SIG-M5 (cell line): Measurements from ENCODE around the gene LEMD1.
"Not testable (repeated sequence)": the region's sequence is repeated elsewhere in the genome, so short reads cannot be mapped to it uniquely, and the experiment has no call there.

ENCODE experiments used
- DNase-seq: peaks from one replicate; lab custom pipeline; 2025; lab: John Stamatoyannopoulos, UW

Gene LEMD1

DNA sequence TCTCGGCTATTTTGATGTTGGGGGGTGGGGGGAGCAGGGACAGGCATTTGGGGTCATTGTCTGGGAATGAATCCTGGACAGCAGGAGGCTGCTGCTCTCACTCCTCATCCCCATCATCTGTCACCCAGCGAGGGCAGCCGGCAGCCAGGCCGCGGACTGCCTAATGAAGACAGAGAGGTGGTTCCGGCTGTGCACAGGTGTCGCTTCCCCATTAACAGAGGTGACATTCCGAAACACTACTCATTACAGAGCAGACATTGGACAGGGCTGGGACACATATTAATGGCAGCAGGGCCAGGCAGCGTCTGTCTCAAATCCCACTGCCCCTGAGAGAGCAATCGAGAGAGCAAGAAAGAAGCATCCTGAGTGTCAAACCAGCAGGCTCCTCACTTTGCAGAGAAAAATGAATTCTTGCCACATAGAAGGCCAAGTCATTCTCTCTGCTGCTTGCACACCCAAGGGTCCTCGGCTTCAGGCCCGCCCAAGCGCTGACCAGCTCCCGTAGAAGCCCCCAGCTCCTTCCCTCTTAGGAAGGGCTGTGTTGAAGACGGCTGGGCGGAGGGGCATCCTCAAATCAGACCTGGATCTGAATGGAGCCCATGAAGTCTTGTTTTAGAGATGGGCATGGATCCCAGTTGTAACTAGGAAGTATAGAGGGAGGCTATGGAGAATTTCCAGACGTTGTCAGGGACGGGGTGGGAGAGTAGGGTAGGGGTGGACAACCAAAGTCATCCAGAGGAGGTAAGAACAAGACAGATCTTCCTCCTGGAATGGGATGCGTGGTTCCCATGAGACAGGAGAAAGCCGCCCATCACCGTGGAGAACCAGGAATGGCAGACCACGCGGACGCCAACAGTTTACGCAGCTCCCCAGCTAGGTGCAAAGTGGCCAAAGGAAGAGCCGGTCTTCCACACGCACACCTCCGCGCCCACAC lies 8.2 kb upstream of the LEMD1 start:
- no peak for DNase-seq

DNA sequence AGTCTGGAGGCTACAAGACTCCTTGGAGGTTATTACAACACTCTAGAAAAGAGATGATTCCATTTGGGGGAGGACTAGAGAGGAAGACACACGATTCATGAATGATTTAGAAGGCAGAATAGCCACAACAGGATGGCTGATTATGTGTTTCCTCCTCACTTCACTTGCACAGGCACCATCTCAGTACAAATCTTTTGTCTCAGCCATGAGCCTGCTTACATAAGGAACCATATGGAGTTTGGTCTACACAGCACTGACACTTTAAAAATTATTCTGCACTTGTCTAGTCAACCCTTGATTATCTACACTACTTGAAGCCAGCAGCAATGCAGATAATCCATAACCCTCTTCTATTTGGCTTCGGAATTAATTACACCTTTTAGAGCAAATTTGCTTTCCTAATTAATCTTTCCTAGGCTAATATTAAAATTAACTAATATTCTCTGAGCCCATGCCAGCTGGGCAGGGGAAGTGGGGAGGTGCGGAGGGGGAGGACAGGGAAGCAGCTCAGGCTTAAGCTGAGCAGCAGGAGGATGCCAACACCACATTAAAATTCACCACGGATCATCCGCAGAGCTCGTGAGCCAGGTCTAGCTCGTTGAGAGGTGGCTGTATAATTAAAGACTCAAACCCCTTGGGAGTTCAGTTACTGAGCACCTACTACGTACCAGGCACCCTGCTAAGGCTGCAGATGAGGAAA lies 3.2 kb upstream of the LEMD1 start:
- no peak for DNase-seq

DNA sequence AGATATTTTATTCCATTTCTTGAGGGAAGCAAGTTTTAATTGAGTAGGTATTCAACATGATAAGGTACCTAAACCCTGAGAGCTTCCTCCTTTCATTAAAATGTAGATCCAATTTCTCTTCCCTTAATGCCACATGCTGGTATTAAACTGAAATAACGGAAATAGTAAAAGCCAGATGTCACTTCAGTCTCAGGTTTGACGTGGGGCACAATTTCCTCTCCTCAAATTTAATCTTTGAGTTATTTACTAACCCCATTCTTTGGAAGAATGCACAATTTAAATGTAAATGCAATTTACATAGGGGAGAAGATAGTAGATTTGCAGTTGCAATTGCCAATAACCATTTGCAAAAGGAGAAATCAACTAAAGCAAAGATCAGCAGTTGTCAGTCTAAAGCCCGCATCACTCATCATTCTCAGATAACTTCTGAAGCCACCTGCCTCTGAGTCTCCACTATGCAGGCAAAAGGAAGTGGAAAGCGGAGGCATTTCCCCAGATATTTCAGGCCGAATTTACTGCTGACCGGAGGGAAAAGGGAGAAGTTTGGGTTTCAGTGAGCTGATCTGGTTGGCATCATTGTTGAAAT lies 2.1 kb upstream of the LEMD1 start:
- DNase-seq, result no peak

DNA sequence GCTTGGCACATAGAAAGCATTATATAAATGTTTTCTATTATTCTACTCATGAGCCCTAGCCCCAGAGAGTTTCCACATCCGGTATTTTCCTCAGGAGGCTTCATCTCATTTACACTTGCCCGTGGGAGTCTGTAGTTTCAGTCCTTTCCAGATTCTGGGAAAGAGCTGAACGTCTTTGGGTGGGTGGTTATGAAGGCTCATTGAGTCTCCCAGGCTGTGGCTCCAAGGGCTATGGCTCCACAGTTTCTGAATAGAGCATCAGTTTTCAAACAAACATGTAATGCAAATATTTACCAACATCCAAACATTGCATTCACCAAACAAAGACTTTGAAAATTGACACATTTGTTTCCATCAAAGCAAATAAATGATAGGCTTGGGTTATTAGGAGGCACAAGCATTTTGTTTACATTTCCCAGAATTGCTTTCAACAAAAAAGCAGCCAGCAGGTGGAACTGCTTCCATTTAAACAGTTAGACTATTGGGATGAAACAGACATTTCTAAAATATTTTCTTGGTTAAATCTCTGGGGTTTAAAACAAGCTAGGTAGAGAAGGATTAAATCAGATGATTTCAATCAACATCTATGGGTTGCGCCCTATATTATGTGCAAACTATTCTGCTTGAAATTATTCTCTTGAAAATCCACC lies 1.3 kb upstream of the LEMD1 start:
- no peak for DNase-seq

DNA sequence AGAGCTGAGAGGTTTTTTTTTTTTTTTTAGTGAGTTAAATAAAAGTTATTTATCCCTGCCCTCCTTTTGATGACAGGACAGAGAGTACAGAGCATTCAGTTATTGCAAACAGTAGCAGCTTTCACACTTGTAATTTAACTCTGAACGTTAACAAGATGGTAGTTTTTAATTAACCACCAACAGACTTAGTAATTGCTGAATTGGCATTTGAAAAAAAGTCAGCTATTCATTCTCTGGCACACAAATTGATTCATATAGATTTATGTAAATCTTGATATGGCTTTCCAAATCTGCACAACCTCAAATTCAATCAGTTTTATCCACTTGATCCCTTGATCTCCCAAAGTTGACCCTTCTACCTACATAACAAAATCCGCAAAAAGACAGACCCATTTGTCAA lies 918 bp downstream of the LEMD1 start:
- DNase-seq, result no peak

DNA sequence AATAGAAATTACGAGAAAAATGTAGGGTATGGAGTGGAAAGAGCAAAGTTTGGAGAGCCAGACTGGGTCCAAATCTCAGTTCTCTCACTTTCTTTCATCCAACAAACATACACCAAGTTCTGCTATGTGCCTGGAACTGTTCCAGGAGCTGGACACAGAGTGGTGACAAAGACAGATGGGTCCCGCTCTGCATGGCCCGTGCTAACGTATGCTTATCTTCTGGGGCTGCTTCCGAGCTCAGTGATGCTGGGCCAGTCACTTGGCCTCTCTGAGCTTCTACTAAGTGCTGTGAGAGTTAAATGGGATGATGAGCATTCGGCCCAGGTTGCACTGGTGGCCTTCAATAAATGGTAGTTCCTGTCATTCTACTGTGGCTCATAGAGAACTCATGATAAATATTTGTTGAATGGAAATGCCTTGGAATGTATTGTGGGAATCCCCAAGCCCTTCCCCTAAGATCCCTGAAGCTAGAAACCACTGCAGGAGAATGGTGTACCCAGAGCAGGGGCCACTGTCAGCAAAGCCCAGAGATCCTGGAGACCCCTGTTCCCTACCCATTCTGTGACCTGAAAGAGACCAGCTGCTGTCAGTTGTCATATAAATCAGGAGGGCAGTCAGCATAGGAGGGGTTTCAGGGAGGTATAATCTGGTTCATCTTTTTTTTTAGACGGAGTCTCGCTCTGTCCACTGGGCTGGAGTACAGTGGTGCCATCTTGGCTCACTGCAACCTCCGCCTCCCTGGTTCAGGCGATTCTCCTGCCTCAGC lies 3.8 kb downstream of the LEMD1 start:
- no peak for DNase-seq

DNA sequence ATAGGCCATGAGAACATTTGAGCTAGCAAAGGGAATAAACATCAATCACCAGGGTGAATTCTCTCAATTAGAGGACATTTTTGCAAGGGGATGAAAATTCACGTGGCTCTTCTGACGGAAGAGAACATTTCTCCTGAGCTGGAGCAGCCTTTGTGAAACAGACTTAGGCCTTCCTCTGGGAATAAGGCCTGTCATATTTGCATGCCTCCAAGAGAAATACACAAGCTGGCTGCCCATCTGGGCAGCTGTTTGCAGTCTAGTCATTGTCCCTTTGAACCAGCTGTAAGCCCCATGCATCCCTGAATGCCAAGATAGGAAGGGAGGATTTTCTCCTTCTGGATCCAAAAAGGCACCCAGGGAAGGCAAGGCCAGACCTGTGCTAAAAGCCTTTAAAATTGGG lies 5.5 kb downstream of the LEMD1 start:
- DNase-seq, result no peak

DNA sequence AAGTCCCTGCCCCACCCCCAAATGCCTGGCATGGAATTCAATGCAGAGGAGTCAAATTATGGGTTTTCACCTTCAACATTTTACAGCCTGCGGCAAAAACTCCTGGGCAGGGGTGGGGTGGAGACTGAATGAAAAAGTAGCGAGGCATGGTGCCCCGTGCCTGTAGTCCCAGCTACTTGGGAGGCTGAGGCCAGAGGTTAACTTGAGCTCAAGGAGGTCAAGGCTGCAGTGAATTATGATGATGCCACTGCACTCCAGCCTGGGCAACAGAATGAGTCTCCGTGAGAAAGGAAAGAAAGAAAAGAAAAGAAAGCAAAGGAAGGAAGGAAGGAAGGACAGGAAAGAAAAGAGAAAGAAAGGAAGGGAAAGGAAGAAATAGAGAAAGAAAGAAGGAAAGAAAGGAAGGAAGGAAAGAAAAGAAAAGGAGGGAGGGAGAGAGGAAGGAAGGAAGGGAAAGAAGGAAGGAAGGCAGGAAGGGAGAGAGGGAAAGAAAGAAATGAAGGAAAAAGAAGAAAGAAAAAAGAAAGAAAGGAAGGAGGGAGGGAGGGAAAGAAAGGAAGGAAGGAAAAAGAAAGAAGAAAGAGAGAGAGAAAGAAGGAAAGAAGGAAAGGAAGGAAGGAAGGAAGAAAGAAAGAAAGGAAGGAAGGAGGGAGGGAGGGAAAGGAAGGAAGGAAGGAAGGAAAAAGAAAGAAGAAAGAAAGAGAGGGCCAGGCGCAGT lies 11.1 kb downstream of the LEMD1 start:
- no peak for DNase-seq

DNA sequence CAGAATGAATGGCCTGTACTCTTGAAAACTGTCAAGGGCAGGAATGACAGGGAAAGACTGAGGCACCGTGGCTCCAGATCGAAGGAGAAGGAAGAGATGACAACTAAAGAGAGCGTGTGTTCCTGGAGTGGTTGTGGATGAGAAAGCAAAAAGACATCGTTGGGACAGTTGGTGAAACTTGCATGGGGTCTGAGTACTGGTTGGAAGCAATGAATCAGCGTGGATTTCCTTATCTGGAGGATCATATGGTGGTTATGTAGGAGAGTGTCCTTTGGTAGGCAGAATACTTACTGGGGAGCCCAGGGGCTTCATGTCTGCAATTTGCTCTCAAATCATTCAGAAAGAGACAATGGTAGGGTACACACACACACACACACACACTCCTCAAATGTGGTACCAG lies 13.9 kb downstream of the LEMD1 start:
- DNase-seq, result no peak

DNA sequence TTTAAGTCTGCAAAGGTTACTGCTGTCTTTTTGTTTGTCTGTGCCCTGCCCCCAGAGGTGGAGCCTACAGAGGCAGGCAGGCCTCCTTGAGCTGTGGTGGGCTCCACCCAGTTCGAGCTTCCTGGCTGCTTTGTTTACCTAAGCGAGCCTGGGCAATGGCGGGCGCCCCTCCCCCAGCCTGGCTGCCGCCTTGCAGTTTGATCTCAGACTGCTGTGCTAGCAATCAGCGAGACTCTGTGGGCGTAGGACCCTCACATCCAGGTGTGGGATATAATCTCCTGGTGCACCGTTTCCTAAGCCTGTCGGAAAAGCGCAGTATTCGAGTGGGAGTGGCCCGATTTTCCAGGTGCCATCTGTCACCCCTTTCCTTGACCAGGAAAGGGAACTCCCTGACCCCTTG lies 15.6 kb downstream of the LEMD1 start:
- DNase-seq, result not testable (repeated sequence)

DNA sequence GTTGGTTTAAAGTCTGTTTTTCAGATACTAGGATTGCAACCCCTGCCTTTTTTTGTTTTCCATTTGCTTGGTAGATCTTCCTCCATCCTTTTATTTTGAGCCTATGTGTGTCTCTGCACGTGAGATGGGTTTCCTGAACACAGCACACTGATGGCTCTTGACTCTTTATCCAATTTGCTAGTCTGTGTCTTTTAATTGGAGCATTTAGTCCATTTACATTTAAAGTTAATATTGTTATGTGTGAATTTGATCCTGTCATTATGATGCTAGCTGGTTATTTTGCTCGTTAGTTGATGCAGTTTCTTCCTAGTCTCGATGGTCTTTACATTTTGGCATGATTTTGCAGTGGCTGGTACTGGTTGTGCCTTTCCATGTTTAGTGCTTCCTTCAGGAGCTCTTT lies 17.4 kb downstream of the LEMD1 start:
- not testable (repeated sequence) for DNase-seq

DNA sequence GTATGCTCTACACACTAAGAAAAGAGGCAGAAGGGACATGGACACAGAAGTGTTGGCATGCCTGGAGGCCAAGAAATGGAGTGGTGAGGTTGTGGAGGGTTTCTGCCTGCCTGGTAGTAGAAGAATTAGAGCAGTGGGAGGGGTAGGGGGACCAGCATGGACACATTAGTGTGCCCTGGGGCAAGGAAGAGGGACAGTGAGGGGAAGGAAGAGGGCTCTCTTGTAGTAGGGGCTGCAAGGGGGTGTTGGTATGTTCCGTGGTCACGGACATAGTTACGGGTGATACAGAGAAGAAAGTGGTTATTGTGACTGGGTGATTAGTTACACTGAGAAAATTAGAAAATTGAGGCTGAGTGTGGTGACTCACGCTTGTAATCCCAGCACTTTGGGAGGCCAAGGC lies 23.3 kb downstream of the LEMD1 start:
- no peak for DNase-seq

DNA sequence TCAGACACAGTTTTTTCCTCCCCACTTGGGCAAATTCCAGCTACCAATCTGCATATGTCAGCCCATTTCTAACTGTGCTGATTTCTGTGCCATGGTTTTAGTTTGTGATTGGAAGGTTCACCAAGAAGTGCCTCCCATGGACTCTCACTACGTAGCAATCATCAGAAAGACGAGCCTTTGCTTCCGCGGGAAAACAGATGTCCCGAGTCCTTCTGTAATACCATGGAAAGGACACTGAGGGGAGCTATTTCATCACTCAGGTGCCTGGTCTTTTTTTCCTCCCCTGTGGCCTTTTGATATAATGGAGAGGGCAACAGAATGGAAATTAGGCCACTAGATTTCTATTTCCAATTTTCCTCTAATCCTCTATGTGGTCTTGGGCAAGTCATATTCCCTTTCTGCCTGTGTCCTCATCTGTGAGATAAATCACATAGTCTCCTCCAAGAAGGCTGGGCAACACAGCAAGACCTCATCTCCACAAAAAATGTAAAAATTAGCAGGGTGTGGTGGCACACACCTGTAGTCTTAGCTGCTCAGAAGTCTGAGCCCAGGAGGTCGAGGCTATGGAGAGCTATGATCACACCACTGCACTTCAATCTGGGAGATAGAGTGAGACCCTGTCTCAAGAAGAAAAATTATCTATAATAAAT lies 24.8 kb downstream of the LEMD1 start:
- no peak for DNase-seq

DNA sequence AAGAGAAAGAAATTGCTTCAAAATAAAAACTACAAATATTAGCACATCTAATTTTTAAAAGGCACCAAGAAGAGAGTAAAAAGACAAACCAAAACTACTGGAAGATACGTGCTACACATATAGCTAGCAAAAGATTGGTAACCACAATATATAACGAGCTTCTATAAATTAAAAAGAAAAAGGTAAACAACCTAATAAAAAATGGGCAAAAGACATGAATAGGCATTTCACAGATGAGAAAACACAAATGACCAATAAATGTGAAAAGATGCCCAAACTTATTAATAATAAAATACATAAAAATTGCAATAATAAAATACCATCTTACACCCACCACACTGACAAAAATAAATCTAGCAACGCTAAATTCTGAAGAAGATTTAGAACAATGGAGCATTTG lies 26.2 kb downstream of the LEMD1 start:
- no peak for DNase-seq

DNA sequence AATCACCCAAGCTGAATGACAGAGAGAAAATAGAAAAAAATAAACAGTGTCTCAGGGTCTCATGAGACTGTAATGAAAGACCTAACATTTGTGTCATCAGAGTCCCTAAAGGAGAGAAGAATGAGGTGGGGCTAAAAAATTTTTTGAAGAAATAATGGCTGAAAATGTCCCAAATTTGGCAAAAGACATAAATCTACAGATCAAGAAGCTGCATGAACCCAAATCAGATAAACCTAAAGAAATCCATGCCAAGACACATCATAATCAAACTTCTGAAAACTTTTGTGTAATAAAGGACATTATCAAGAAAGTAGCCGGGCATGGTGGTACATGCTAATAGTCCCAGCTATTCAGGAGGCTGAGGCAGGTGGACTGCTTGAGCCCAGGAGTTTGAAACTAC lies 29.2 kb downstream of the LEMD1 start:
- DNase-seq, result no peak

DNA sequence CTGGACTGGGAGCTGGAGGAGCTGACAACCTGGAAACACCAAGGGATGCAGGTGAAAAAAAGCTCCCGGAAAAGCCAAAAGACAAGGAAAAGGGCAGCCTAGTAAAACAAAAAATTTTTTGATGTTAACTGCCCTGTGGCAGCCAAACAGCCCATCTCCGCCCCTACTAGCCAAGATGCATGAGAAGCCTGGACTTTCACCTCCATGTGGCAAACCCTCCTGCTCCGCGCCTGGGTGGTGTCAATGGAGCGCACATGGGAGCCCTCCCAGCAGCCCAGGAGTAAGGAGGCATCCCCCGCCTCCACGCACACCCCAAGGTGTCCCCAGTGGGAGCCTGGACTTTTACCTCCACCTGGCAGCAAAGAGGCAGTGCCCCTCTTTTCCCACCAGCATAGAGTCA lies 30.5 kb downstream of the LEMD1 start:
- no peak for DNase-seq

DNA sequence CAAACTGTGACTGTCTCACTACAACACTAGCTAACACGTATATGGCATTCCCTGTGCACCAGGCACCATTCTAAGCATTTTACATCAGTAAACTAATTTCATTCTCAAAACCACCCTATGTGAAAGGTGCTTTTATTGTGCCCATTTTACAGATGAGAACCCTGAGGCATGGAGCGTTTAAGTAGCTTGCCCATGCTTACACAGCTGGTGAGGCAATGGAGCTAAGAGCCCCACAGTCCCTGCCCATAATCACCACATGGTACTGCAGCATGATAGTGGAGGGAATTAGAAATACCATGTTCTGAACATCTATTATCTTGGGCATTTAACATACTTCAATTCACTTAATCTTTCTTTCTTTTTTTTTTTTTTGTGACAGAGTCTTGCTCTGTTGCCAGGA lies 34.0 kb downstream of the LEMD1 start:
- no peak for DNase-seq

DNA sequence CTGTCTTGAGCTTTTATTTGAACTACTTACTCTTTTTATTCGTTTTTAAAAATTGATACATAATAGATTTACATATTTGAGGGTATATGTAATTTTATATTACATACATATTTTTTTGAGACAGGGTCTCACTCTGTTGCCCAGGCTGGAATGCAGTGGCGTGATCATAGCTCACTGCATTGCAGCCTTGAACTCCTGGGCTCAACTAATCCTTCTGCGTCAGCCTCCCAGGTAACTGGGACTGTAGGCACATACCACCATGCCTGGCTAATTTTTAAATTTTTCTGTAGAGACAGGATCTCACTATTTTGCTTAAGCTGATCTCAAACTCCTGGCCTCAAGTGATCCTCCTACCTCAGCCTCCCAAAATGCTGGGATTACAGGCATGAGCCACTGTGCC lies 38.9 kb downstream of the LEMD1 start:
- not testable (repeated sequence) for DNase-seq

DNA sequence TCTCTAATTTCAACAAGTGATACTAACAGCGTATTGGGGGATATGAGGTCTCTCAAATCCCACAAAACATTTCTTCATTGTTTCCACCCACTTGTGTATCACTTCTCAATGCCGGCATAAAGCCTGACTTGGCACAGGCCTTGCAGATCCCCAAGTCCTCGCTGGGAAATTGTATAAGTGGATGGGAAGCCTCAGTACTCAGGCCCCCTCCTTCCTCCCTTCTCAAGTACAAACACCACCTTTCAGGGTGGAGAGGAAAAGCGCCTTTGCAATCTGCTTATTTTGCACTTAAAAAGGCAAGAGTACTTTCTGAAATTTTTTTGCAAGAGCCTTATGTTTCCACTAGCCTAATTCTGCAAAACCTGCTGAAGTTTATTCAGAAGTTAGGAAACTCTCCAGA lies 39.3 kb downstream of the LEMD1 start:
- no peak for DNase-seq

DNA sequence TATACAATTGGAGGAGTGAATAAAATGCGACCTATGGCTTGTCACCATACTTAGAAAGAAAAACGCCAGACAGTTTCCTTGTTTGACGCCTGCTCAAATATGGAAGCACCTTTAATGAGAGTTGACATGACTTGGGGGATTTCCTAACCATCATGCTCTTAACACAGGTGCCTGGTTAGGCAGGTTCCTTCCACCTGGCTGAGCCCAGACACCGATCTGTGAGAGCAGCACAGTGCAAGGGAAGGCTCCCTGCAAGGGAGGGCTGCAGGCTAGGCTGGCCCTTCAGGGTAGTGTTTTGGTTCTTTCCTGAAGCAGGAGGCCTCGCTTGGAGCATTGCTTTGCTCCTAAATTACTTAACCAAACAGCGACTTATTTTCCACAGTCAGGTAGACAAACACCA lies 40.6 kb downstream of the LEMD1 start:
- no peak for DNase-seq

DNA sequence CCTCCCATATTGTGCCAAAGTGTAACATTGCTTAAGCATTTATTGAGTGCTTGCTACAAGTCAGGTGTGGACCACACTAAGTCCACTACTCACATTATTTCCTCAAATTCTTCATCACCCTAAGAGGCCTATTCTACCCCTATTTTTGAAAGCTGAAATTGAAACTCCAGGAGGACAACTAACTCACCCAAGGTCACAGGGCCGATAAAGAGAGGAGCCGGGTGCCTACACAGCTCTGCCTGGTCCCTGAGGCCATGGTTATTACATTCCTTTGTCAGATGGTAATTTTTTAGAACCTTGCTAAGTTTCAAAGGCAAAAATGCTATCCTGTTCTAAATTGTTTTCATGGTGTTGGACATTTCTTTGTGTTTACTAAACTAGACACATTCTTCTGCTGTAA lies 41.0 kb downstream of the LEMD1 start:
- DNase-seq, result no peak
